Adrenal gland (tissue), 12 donors: ENCODE results near the gene LYRM4. TPM values are rescaled to one million over a fixed set of nuclear protein-coding genes. Genes with fewer than 3 reads are reported as not detected.

ENCODE experiments used
- DNase-seq, 7 donors: peaks; one replicate each; pipeline ENCODE4 v3.0.0-alpha.2; 2019 to 2020
- H3K27ac ChIP-seq, 5 donors: fragments of 200-600 bp; sonication (generic) in 4 of 5; 1 replicate in 3 of 5; 2 replicates in 2 of 5; pipeline versions ENCODE4 v1.5.1 to v1.8.0; 2016 to 2020; ENCODE audit warnings: mild to moderate bottlenecking in 1 of 5
- H3K27me3 ChIP-seq: fragments of 200-600 bp; 2 replicates; pipeline ENCODE4 v1.8.0; 2021
- H3K36me3 ChIP-seq, 2 donors: fragments of 200-600 bp; replicated peaks in 1 of 2; 1 replicate in 1 of 2; 2 replicates in 1 of 2; pipeline versions ENCODE4 v1.5.1 to v1.8.0; 2018 to 2022
- H3K4me1 ChIP-seq, 2 donors: fragments of 200-600 bp; replicated peaks in 1 of 2; 1 replicate in 1 of 2; 2 replicates in 1 of 2; pipeline versions ENCODE4 v1.5.1 to v1.8.0; 2018 to 2021
- H3K4me3 ChIP-seq, 4 donors: fragments of 200-600 bp; sonication (generic) in 3 of 4; one replicate each; pipeline ENCODE4 v1.5.1; 2016 to 2018
- H3K9me3 ChIP-seq, 3 donors: fragments of 200-600 bp; sonication (generic) in 1 of 3; replicated peaks in 1 of 3; 1 replicate in 2 of 3; 2 replicates in 1 of 3; pipeline versions ENCODE4 v1.5.1 to v1.8.0; 2016 to 2021
- POLR2A ChIP-seq, 2 donors: fragments of 450-650 bp; IDR thresholded peaks; one replicate each; pipeline ENCODE4 v1.6.1; 2017; ENCODE audit warnings: antibody characterized with exemption in 2 of 2, mild to moderate bottlenecking in 2 of 2, moderate library complexity in 1 of 2
- WGBS, 4 donors: extraction: QIAGEN DNeasy Blood & Tissue Kit in 2 of 4; methylation state at CpG; one replicate each; pipeline versions ENCODE4 v1.1.5 to v1.1.7; 2013 to 2017; 5-methylcytosine and 5-hydroxymethylcytosine counted together
- intact Hi-C, 2 donors: fragments of 100-400 bp; cut with DNase I; formaldehyde crosslinking; loops; one replicate each; pipeline versions ENCODE4 v1.14.1 to v1.15.0; 2022 to 2023
- polyA plus RNA-seq, 3 donors: library from polyadenylated mRNA; stranded (reverse); fragments of 200-250 nt in 2 of 3; fragments of 350-450 nt in 1 of 3; fragmentation: Illumina TruSeq in 1 of 3; extraction: RNeasy Lipid Tissue Mini Kit (QIAGEN cat#74804) in 1 of 3; gene quantifications; one replicate each; pipeline ENCODE4 v1.2.3, GENCODE V29; 2013 to 2014
- total RNA-seq, 9 donors: library from RNA; depleted of rRNA in 4 of 9; stranded (reverse); fragments of >200 nt in 4 of 9; fragments of 120-200 nt in 1 of 9; fragmentation: NEBNext Ultra II Directional in 1 of 9; extraction: Animal tissue kit (Norgen Biotek cat#: 25700) in 1 of 9; gene quantifications; one replicate each; pipeline versions ENCODE4 v1.1.0 to v1.2.4, GENCODE V29; 2013 to 2023
- TF ChIP-seq, protein P1 (sequence below), 6 experiments: fragments of 450-650 bp in 4 of 6; fragments of 200-600 bp in 2 of 6; sonication (generic) in 1 of 6; IDR thresholded peaks; 1 replicate in 5 of 6; 2 replicates in 1 of 6; pipeline versions ENCODE4 v1.5.1 to v1.8.0; 2016 to 2021; ENCODE audit warnings: antibody characterized with exemption in 6 of 6, mild to moderate bottlenecking in 2 of 6, moderate library complexity in 1 of 6
- donor health status: healthy with polysubstance abuse.
- donor health status: Bipolar disorder and iron deficiency.
- donor health status: DM: yes; HTN: yes; CAD: no.
- donor health status: DM: no; HTN: no; CAD: no.
- donor health status: DM: no; HTN: no; CAD: no.
- donor health status: DM: yes; HTN: yes; CAD: no.

LYRM4 gene
- total and polyA plus RNA-seq, 12 donors, result 16.1 to 65.1 (median 29.9) TPM

DNA sequence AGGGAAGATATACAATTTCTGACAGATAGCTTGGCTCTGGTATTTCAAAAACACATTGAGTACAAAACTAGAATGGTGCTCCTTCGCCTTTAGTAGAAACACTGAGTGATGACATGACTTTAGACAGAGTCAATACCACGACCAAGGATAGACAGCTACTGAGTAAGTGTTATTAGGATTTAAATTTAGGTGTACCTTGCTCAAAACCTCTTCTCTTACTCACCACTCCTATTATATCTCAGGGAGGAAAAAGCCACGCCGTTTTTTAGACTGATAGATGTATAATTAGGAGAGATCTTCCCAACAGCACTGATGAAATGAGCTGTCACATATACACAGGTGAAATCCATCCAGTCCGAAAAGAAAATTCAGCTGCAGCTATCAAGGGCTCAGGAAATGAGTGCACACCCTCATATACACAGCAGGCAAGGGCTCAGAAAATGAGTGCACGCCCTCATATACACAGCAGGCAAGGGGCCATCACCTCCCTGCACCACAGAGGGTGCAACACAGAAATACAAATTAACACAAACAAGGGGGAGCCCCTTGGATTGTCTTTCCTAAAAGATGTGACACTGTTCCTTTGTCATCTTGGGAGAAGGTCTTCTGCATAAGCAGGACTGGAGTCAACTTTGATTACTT is 53.7 kb downstream of the LYRM4 start:
- H3K36me3 ChIP-seq, result no peaks in the 10 kb centered on the region
- H3K4me1 ChIP-seq, result peaks cover 13 to 22% of the 10 kb centered on the region in 2 donors
- no peak for TF ChIP-seq POLR2A (IDR thresholded peaks at IDR 0.05)
- TF ChIP-seq, protein P1, sequence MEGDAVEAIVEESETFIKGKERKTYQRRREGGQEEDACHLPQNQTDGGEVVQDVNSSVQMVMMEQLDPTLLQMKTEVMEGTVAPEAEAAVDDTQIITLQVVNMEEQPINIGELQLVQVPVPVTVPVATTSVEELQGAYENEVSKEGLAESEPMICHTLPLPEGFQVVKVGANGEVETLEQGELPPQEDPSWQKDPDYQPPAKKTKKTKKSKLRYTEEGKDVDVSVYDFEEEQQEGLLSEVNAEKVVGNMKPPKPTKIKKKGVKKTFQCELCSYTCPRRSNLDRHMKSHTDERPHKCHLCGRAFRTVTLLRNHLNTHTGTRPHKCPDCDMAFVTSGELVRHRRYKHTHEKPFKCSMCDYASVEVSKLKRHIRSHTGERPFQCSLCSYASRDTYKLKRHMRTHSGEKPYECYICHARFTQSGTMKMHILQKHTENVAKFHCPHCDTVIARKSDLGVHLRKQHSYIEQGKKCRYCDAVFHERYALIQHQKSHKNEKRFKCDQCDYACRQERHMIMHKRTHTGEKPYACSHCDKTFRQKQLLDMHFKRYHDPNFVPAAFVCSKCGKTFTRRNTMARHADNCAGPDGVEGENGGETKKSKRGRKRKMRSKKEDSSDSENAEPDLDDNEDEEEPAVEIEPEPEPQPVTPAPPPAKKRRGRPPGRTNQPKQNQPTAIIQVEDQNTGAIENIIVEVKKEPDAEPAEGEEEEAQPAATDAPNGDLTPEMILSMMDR (IDR thresholded peaks at IDR 0.05), result no peak
- H3K9me3 ChIP-seq, result no peaks in the 10 kb centered on the region
- H3K27ac ChIP-seq, result no peak overlapping the region
- intact Hi-C loops, result loop anchor here in 1 of 2 donors (10.0 kb wide), 1 partner anchor 62 kb away; no protein-coding TSS in a partner anchor
- no peak overlapping the region for H3K4me3 ChIP-seq
- DNase-seq, result no peak
- no peaks in the 10 kb centered on the region for H3K27me3 ChIP-seq
- 84 to 97% (median 90%) methylated on average over 6 of the region's 6 CpGs for WGBS, 4 donors

GRCh38 chr6:5205877-5206850 is 54.6 kb downstream of the LYRM4 start:
- intact Hi-C loops, result loop anchor here in 1 of 2 donors (10.0 kb wide), 1 partner anchor 61 kb away; no protein-coding TSS in a partner anchor
- peaks cover 13 to 22% of the 10 kb centered on the region in 2 donors for H3K4me1 ChIP-seq

GRCh38 chr6:5205035-5205507 is 55.7 kb downstream of the LYRM4 start:
- Histone ChIP-seq H3K36me3 (no peaks in the 10 kb centered on the region), H3K27me3 (no peaks in the 10 kb centered on the region), H3K27ac (peak overlapping the region in 3 of 5 donors; percentile 57 to 80 (median 80)), H3K4me3 (no peak overlapping the region), H3K4me1 (peaks cover 13 to 22% of the 10 kb centered on the region in 2 donors), H3K9me3 (no peaks in the 10 kb centered on the region)
- intact Hi-C loops, result loop anchor here in 1 of 2 donors (10.0 kb wide), 1 partner anchor 60 kb away; no protein-coding TSS in a partner anchor
- DNase-seq, result peak; percentile 42 to 71 (median 57)
- WGBS, 4 donors, result 21 to 39% (median 31%) methylated on average over 6 of the region's 6 CpGs
- TF ChIP-seq, protein P1 (IDR thresholded peaks at IDR 0.05), result no peak
- TF ChIP-seq POLR2A (IDR thresholded peaks at IDR 0.05), result no peak

More at GRCh38 chr6:5205877-5206850, 54.6 kb downstream of the LYRM4 start:
- DNase-seq, result peak; percentile 54 to 86 (median 66)
- no peaks in the 10 kb centered on the region for H3K36me3 ChIP-seq
- H3K27ac ChIP-seq, result peak overlapping the region in 4 of 5 donors; percentile 54 to 80 (median 68)
- TF ChIP-seq, protein P1 (IDR thresholded peaks at IDR 0.05), result no peak
- TF ChIP-seq POLR2A (IDR thresholded peaks at IDR 0.05), result no peak
- no peak overlapping the region for H3K4me3 ChIP-seq
- 37 to 38% (median 37%) methylated on average over 7 of the region's 7 CpGs for WGBS, 4 donors
- H3K9me3 ChIP-seq, result no peaks in the 10 kb centered on the region
- no peaks in the 10 kb centered on the region for H3K27me3 ChIP-seq

GRCh38 chr6:5204376-5204775 is 56.4 kb downstream of the LYRM4 start:
- H3K27me3 ChIP-seq, result no peaks in the 10 kb centered on the region
- 80 to 90% (median 86%) methylated on average over 4 of the region's 4 CpGs for WGBS, 4 donors
- H3K4me1 ChIP-seq, result peaks cover 13 to 22% of the 10 kb centered on the region in 2 donors
- H3K4me3 ChIP-seq, result no peak overlapping the region
- intact Hi-C loops, result loop anchor here in 1 of 2 donors (10.0 kb wide), 1 partner anchor 60 kb away; no protein-coding TSS in a partner anchor
- DNase-seq, result no peak
- TF ChIP-seq POLR2A (IDR thresholded peaks at IDR 0.05), result no peak
- TF ChIP-seq, protein P1 (IDR thresholded peaks at IDR 0.05), result no peak
- H3K9me3 ChIP-seq, result no peaks in the 10 kb centered on the region
- peak overlapping the region in 1 of 5 donors; percentile 57 for H3K27ac ChIP-seq
- H3K36me3 ChIP-seq, result no peaks in the 10 kb centered on the region
